HCT116 (cell line): ENCODE measurements around the gene FCHSD2. TPM values are rescaled to one million over a fixed set of nuclear protein-coding genes. Genes with fewer than 3 reads are reported as not detected.

Experiments used
- ATAC-seq: fragments of 200-7000 bp; cut with Tn5 transposase; 2 replicates; pipeline ENCODE4 v1.9.1; 2020; ENCODE audit warnings: mild to moderate bottlenecking, moderate library complexity
- BruUV-seq: library from RNA; stranded (reverse); fragments of 400-500 nt; replicated peaks from 2 replicates; lab custom pipeline; 2021; lab: Mats Ljungman, UMichigan
- CTCF ChIA-PET: fragments of 300-600 bp; sonication (Branson Sonifier 250); formaldehyde crosslinking; loops from one replicate; lab custom pipeline; 2021; ENCODE audit warnings: antibody characterized with exemption; lab: Charles Lee
- POLR2A ChIA-PET: fragments of 300-600, 350-600 bp; sonication (Branson Sonifier 250); formaldehyde crosslinking; loops from one replicate; lab custom pipeline; 2021; ENCODE audit warnings: antibody characterized with exemption; lab: Charles Lee
- RAD21 ChIA-PET, 2 experiments: fragments of 300-600 bp; sonication (Branson Sonifier 250); formaldehyde crosslinking; loops; one replicate each; lab custom pipeline; 2023; ENCODE audit warnings: low total read pairs in 2 of 2; ENCODE audit not compliant: uncharacterized antibody in 2 of 2, unreplicated experiment in 2 of 2, low non-redundant PET in 1 of 2; lab: Charles Lee
- DNase-seq: peaks from one replicate; pipeline ENCODE4 v3.0.0-alpha.2; 2010; ENCODE audit warnings: low read depth, low spot score
- H2AFZ ChIP-seq: fragments of 200-600 bp; shearing (Covaris generic), sonication (generic); 2 replicates; pipeline ENCODE4 v1.6.1; 2017; ENCODE audit warnings: low read depth, mixed run types, mixed read lengths, antibody characterized with exemption, low read length; ENCODE audit not compliant: poor library complexity, severe bottlenecking
- H3K27ac ChIP-seq: 2 replicates; pipeline ENCODE4 v1.5.1; 2012; ENCODE audit warnings: low read depth, low read length
- H3K27me3 ChIP-seq: fragments of 200-600 bp; sonication (generic); 2 replicates; pipeline ENCODE4 v1.6.1; 2016; ENCODE audit warnings: mixed run types, low read length, mixed read lengths; ENCODE audit not compliant: insufficient read depth
- H3K36me3 ChIP-seq, 2 experiments: fragments of 200-500 bp in 1 of 2; fragments of 200-600 bp in 1 of 2; sonication (Bioruptor generic) in 1 of 2; sonication (generic) in 1 of 2; 2 replicates each; pipeline versions ENCODE4 v1.5.1 to v1.6.1; 2014 to 2016; ENCODE audit warnings: low read length in 2 of 2, inconsistent platforms in 1 of 2, mixed read lengths in 1 of 2, mixed run types in 1 of 2; ENCODE audit not compliant: insufficient read depth in 2 of 2, control insufficient read depth in 1 of 2
- H3K4me1 ChIP-seq, 2 experiments: fragments of 200-600 bp in 1 of 2; sonication (generic) in 1 of 2; 2 replicates each; pipeline versions ENCODE4 v1.5.1 to v1.6.1; 2012 to 2017; ENCODE audit warnings: low read length in 2 of 2, inconsistent platforms in 1 of 2, mild to moderate bottlenecking in 1 of 2, mixed read lengths in 1 of 2, mixed run types in 1 of 2, moderate library complexity in 1 of 2; ENCODE audit not compliant: insufficient read depth in 2 of 2, control insufficient read depth in 1 of 2
- H3K4me2 ChIP-seq: fragments of 200-600 bp; sonication (generic); 2 replicates; pipeline ENCODE4 v1.6.1; 2017; ENCODE audit warnings: mixed run types, low read length, mixed read lengths
- H3K4me3 ChIP-seq, 2 experiments: fragments of 200-600 bp in 1 of 2; sonication (generic) in 1 of 2; replicated peaks in 1 of 2; 2 replicates each; pipeline ENCODE4 v1.5.1; 2011 to 2016; ENCODE audit warnings: low read length in 2 of 2, control low read depth in 1 of 2, low read depth in 1 of 2, mild to moderate bottlenecking in 1 of 2, mixed read lengths in 1 of 2, mixed run types in 1 of 2
- H3K79me2 ChIP-seq: fragments of 200-600 bp; sonication (generic); 2 replicates; pipeline ENCODE4 v1.6.1; 2017; ENCODE audit warnings: mild to moderate bottlenecking, mixed run types, low read length, moderate library complexity, mixed read lengths; ENCODE audit not compliant: insufficient read depth
- H3K9ac ChIP-seq: fragments of 200-600 bp; sonication (generic); 2 replicates; pipeline ENCODE4 v1.6.1; 2016; ENCODE audit warnings: low read length, mixed read lengths
- H3K9me2 ChIP-seq: fragments of 200-600 bp; sonication (generic), shearing (Covaris generic); 2 replicates; pipeline ENCODE4 v1.6.1; 2017; ENCODE audit warnings: mixed run types, mild to moderate bottlenecking, moderate library complexity; ENCODE audit not compliant: insufficient read depth
- H3K9me3 ChIP-seq, 2 experiments: fragments of 200-500 bp in 1 of 2; fragments of 200-600 bp in 1 of 2; sonication (Bioruptor generic) in 1 of 2; sonication (generic) in 1 of 2; 2 replicates each; pipeline ENCODE4 v1.6.1; 2014 to 2017; ENCODE audit warnings: low read length in 2 of 2, mixed read lengths in 2 of 2, inconsistent platforms in 1 of 2, low read depth in 1 of 2, mild to moderate bottlenecking in 1 of 2, mixed run types in 1 of 2, moderate library complexity in 1 of 2; ENCODE audit not compliant: control insufficient read depth in 1 of 2, insufficient read depth in 1 of 2
- H4K20me1 ChIP-seq: fragments of 200-600 bp; sonication (generic), shearing (Covaris generic); 2 replicates; pipeline ENCODE4 v1.6.1; 2017; ENCODE audit warnings: mixed run types, mild to moderate bottlenecking, moderate library complexity; ENCODE audit not compliant: insufficient read depth
- ATF3 ChIP-seq: IDR thresholded peaks from 2 replicates; pipeline ENCODE4 v1.6.1; 2012
- CBX3 ChIP-seq: IDR thresholded peaks from 2 replicates; pipeline ENCODE4 v1.6.1; 2012; ENCODE audit warnings: low read depth
- CEBPB ChIP-seq: IDR thresholded peaks from 2 replicates; pipeline ENCODE4 v1.6.1; 2012; ENCODE audit warnings: low read depth
- ELF1 ChIP-seq: IDR thresholded peaks from 2 replicates; pipeline ENCODE4 v1.6.1; 2012; ENCODE audit warnings: low read depth, borderline replicate concordance
- EZH2 ChIP-seq: fragments of 200-600 bp; sonication (generic); IDR thresholded peaks from 2 replicates; pipeline ENCODE4 v1.6.1; 2017; ENCODE audit warnings: antibody characterized with exemption, mixed run types
- EZH2phosphoT487 ChIP-seq: fragments of 200-600 bp; IDR thresholded peaks from 2 replicates; pipeline ENCODE4 v1.6.1; 2018; ENCODE audit warnings: antibody characterized with exemption, borderline replicate concordance
- FOSL1 ChIP-seq: IDR thresholded peaks from 2 replicates; pipeline ENCODE4 v1.6.1; 2012; ENCODE audit warnings: low read depth
- JUND ChIP-seq: IDR thresholded peaks from 2 replicates; pipeline ENCODE4 v1.6.1; 2012
- RAD21 ChIP-seq: IDR thresholded peaks from 2 replicates; pipeline ENCODE4 v1.6.1; 2012; ENCODE audit warnings: low read depth, mild to moderate bottlenecking
- SIN3A ChIP-seq: IDR thresholded peaks from 2 replicates; pipeline ENCODE4 v1.6.1; 2012; ENCODE audit warnings: low read depth
- SP1 ChIP-seq: IDR thresholded peaks from 2 replicates; pipeline ENCODE4 v1.6.1; 2012; ENCODE audit warnings: low read depth
- TCF7L2 ChIP-seq: IDR thresholded peaks from 2 replicates; pipeline ENCODE4 v1.7.0; 2011; ENCODE audit warnings: borderline replicate concordance, inconsistent platforms; ENCODE audit not compliant: insufficient read depth, insufficient read length; ENCODE audit errors: extremely low read depth
- ZNF274 ChIP-seq: fragments of 200-500 bp; sonication (Bioruptor generic); IDR thresholded peaks from 2 replicates; pipeline ENCODE4 v1.6.1; 2014; ENCODE audit warnings: mild to moderate bottlenecking, low read depth, low read length, inconsistent platforms
- intact Hi-C: fragments of 100-400 bp; cut with micrococcal nuclease; formaldehyde crosslinking; loops from 2 replicates; pipeline ENCODE4 v1.10.0; 2022
- total RNA-seq: library from RNA; stranded (reverse); gene quantifications from one replicate; pipeline ENCODE4 v1.2.1, GENCODE V29; 2021; ENCODE audit not compliant: unreplicated experiment
- TF ChIP-seq, protein P1 (sequence below): IDR thresholded peaks from 2 replicates; pipeline ENCODE4 v1.6.1; 2012; ENCODE audit warnings: low read depth
- TF ChIP-seq, protein P2 (sequence below), 3 experiments: fragments of 200-600 bp in 1 of 3; sonication (generic) in 1 of 3; IDR thresholded peaks in 2 of 3; conservative IDR thresholded peaks in 1 of 3; 2 replicates each; pipeline ENCODE4 v1.5.1; 2012 to 2017; ENCODE audit warnings: low read depth in 2 of 3, low read length in 2 of 3, antibody characterized with exemption in 1 of 3, borderline replicate concordance in 1 of 3, control low read depth in 1 of 3, mild to moderate bottlenecking in 1 of 3, mixed read lengths in 1 of 3, mixed run types in 1 of 3, moderate library complexity in 1 of 3; ENCODE audit not compliant: insufficient read depth in 1 of 3
- TF ChIP-seq, protein P3 (sequence below): IDR thresholded peaks from 2 replicates; pipeline ENCODE4 v1.6.1; 2011; ENCODE audit warnings: mild to moderate bottlenecking, low read length, moderate library complexity; ENCODE audit not compliant: insufficient replicate concordance; ENCODE audit errors: extremely low read depth

Gene FCHSD2
- total RNA-seq, 1 experiment from 2014 or later = 15.0 TPM

GRCh38 chr11:73106347-73106746, 35.8 kb downstream of the FCHSD2 start:
- intact Hi-C loops = no loop called here
- ChIA-PET POLR2A (no interaction called here), RAD21 (no interaction called here), CTCF (no interaction called here)
- Histone ChIP-seq H3K4me3 (no peak overlapping the region), H4K20me1 (no peaks in the 10 kb centered on the region), H3K9ac (no peak overlapping the region), H3K27ac (no peak overlapping the region), H3K9me3 (peaks cover 0 to 5% of the 10 kb centered on the region in 2 experiments; a peak in 1 of 4 replicates), H3K9me2 (no peaks in the 10 kb centered on the region), H2AFZ (no peak overlapping the region), H3K36me3 (no peaks in the 10 kb centered on the region), H3K27me3 (no peaks in the 10 kb centered on the region), H3K79me2 (no peaks in the 10 kb centered on the region), H3K4me1 (no peaks in the 10 kb centered on the region), H3K4me2 (no peak overlapping the region)
- TF ChIP-seq ATF3 (no peak), ZNF274 (no peak), CEBPB (no peak), FOSL1 (no peak), TCF7L2 (no peak), SP1 (no peak), EZH2phosphoT487 (no peak), SIN3A (no peak), JUND (no peak), CBX3 (no peak), EZH2 (no peak), RAD21 (no peak), ELF1 (no peak)
- TF ChIP-seq, protein P1, sequence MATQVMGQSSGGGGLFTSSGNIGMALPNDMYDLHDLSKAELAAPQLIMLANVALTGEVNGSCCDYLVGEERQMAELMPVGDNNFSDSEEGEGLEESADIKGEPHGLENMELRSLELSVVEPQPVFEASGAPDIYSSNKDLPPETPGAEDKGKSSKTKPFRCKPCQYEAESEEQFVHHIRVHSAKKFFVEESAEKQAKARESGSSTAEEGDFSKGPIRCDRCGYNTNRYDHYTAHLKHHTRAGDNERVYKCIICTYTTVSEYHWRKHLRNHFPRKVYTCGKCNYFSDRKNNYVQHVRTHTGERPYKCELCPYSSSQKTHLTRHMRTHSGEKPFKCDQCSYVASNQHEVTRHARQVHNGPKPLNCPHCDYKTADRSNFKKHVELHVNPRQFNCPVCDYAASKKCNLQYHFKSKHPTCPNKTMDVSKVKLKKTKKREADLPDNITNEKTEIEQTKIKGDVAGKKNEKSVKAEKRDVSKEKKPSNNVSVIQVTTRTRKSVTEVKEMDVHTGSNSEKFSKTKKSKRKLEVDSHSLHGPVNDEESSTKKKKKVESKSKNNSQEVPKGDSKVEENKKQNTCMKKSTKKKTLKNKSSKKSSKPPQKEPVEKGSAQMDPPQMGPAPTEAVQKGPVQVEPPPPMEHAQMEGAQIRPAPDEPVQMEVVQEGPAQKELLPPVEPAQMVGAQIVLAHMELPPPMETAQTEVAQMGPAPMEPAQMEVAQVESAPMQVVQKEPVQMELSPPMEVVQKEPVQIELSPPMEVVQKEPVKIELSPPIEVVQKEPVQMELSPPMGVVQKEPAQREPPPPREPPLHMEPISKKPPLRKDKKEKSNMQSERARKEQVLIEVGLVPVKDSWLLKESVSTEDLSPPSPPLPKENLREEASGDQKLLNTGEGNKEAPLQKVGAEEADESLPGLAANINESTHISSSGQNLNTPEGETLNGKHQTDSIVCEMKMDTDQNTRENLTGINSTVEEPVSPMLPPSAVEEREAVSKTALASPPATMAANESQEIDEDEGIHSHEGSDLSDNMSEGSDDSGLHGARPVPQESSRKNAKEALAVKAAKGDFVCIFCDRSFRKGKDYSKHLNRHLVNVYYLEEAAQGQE = no peak
- TF ChIP-seq, protein P2, sequence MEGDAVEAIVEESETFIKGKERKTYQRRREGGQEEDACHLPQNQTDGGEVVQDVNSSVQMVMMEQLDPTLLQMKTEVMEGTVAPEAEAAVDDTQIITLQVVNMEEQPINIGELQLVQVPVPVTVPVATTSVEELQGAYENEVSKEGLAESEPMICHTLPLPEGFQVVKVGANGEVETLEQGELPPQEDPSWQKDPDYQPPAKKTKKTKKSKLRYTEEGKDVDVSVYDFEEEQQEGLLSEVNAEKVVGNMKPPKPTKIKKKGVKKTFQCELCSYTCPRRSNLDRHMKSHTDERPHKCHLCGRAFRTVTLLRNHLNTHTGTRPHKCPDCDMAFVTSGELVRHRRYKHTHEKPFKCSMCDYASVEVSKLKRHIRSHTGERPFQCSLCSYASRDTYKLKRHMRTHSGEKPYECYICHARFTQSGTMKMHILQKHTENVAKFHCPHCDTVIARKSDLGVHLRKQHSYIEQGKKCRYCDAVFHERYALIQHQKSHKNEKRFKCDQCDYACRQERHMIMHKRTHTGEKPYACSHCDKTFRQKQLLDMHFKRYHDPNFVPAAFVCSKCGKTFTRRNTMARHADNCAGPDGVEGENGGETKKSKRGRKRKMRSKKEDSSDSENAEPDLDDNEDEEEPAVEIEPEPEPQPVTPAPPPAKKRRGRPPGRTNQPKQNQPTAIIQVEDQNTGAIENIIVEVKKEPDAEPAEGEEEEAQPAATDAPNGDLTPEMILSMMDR (IDR thresholded peaks at IDR 0.05 in 2 of 3, conservative IDR thresholded peaks at IDR 0.05 in 1 of 3; ENCODE audit: borderline replicate concordance in 1 of 3, insufficient read depth in 1 of 3, low read depth in 2 of 3, low read length in 2 of 3) = no peak
- TF ChIP-seq, protein P3, sequence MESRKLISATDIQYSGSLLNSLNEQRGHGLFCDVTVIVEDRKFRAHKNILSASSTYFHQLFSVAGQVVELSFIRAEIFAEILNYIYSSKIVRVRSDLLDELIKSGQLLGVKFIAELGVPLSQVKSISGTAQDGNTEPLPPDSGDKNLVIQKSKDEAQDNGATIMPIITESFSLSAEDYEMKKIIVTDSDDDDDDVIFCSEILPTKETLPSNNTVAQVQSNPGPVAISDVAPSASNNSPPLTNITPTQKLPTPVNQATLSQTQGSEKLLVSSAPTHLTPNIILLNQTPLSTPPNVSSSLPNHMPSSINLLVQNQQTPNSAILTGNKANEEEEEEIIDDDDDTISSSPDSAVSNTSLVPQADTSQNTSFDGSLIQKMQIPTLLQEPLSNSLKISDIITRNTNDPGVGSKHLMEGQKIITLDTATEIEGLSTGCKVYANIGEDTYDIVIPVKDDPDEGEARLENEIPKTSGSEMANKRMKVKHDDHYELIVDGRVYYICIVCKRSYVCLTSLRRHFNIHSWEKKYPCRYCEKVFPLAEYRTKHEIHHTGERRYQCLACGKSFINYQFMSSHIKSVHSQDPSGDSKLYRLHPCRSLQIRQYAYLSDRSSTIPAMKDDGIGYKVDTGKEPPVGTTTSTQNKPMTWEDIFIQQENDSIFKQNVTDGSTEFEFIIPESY = no peak
- ATAC-seq (no peak), DNase-seq (no peak)
- no TSS peak for BruUV-seq
